Mucosa of stomach (tissue), 1 donor: ENCODE measurements around the gene NBPF3.
"Not testable (repeated sequence)": the region's sequence is repeated elsewhere in the genome, so short reads cannot be mapped to it uniquely, and the experiment has no call there.

Experiments
- H3K27me3 ChIP-seq: one replicate; pipeline ENCODE4 v1.7.0; 2013; ENCODE audit warnings: mild to moderate bottlenecking, low read length; ENCODE audit not compliant: control insufficient read depth, insufficient read depth
- H3K36me3 ChIP-seq: one replicate; pipeline ENCODE4 v1.7.0; 2013; ENCODE audit warnings: low read length; ENCODE audit not compliant: control insufficient read depth, insufficient read depth
- H3K4me1 ChIP-seq: one replicate; pipeline ENCODE4 v1.7.0; 2013; ENCODE audit warnings: mild to moderate bottlenecking, low read length; ENCODE audit not compliant: control insufficient read depth, insufficient read depth
- H3K4me3 ChIP-seq: one replicate; pipeline ENCODE4 v1.7.0; 2013; ENCODE audit warnings: low read length
- H3K9ac ChIP-seq: one replicate; pipeline ENCODE4 v1.7.0; 2013; ENCODE audit warnings: mild to moderate bottlenecking, low read length, moderate library complexity
- H3K9me3 ChIP-seq: one replicate; pipeline ENCODE4 v1.7.0; 2013; ENCODE audit warnings: mild to moderate bottlenecking, low read length, moderate library complexity; ENCODE audit not compliant: control insufficient read depth
- donor health status: Pancreatic carcinoma.

The NBPF3 gene

DNA sequence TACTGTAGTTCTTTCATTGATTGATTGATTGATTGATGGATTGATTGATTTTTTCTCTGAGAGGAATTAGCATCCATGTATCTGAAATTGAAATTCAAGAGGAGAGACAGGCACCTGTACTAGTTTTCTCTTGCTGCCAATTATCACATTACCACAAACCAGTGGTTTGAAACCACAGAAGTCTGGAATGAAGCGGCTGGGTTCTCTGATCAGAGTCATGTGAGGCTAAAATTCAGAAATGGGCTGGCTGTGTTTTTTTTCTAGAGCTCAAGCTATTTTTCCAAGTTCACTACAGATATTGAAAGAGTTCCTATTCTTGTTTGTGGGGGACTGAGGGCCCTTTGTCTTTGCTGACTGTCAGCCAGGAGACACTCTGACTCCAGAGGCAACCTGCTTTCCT lies 10.0 kb downstream of the NBPF3 start:
- Histone ChIP-seq H3K4me1 (peaks cover 8% of the 10 kb centered on the region), H3K36me3 (peaks cover 3% of the 10 kb centered on the region), H3K9me3 (no peaks in the 10 kb centered on the region), H3K9ac (no peak overlapping the region), H3K4me3 (no peak overlapping the region), H3K27me3 (no peaks in the 10 kb centered on the region)

DNA sequence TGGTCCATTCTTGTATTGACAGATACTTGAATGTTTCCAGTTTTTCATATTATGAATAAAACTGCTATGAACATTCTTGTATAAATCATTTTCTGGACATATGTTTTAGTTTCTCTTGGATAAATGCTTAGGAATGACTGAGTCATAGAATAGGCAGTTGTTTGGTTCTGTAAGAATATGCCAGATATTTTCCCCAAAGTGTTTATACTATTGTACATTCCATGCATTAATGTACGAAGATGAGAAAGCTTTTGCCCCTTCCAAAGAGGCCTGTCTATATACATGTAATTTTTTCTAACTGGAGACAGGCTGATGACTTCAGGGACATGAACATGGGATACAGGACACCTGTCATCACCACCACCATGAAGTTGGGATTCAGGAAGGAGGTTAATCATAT lies 11.3 kb downstream of the NBPF3 start:
- H3K4me3 ChIP-seq: no peak overlapping the region
- peaks cover 3% of the 10 kb centered on the region for H3K36me3 ChIP-seq
- H3K9me3 ChIP-seq: no peaks in the 10 kb centered on the region
- H3K4me1 ChIP-seq: peaks cover 8% of the 10 kb centered on the region
- H3K27me3 ChIP-seq: no peaks in the 10 kb centered on the region
- H3K9ac ChIP-seq: no peak overlapping the region

DNA sequence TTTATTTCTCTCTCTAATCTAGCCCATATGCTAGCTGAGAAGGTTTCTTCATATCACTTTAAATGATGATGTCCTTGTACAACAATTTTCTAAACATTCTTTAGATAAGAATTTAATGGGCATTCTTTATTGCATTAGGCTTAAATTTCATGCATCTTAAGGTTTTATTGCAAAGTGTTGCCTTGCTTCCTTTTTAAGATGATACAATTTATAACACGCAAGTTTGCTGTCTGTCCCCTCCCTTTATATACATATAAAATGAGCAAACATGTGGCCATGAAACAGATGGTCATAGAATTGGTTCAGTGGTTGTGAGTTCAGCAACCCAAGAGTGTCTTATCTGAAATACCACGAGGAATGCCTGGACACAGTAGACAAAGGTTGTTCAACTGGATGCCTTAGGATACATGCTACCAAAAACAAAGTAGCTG lies 12.1 kb downstream of the NBPF3 start:
- H3K36me3 ChIP-seq: peaks cover 3% of the 10 kb centered on the region
- no peak overlapping the region for H3K4me3 ChIP-seq

DNA sequence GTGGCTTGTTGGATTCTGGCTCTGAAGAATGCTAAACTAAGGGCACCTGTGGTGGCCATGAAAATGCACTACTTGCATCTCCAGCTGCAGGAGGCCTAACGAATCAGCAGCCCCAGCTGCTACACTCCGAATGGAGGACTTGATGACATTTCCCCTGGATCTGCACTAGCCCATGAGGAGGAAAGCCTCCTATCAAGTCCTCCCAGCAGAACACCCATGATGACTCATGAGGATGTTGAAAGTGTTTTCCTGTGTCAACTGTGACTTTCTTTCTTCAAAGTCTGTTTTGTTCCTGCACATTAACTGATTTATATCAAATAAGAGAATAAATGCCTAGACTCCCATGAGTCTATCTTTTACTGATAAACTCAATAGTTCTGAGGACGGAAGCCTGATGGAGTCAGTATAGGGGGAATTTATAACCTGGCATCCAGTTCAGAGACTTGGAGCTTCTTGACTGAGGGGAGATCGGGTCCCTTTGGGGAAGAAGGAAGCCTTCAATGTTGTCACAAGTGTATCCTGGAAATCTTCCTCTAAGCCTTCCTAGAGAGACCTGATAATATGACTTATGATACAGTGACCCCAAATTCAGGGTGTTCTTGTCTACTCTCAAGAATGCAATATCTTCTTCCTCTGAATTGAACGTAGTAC lies 14.2 kb downstream of the NBPF3 start:
- not testable (repeated sequence) for H3K36me3 ChIP-seq, H3K9me3 ChIP-seq, H3K27me3 ChIP-seq, H3K9ac ChIP-seq, H3K4me3 ChIP-seq, H3K4me1 ChIP-seq

More for the DNA sequence above, 12.1 kb downstream of the NBPF3 start:
- H3K27me3 ChIP-seq: no peaks in the 10 kb centered on the region
- H3K9me3 ChIP-seq: no peaks in the 10 kb centered on the region
- no peak overlapping the region for H3K9ac ChIP-seq
- H3K4me1 ChIP-seq: peaks cover 8% of the 10 kb centered on the region

DNA sequence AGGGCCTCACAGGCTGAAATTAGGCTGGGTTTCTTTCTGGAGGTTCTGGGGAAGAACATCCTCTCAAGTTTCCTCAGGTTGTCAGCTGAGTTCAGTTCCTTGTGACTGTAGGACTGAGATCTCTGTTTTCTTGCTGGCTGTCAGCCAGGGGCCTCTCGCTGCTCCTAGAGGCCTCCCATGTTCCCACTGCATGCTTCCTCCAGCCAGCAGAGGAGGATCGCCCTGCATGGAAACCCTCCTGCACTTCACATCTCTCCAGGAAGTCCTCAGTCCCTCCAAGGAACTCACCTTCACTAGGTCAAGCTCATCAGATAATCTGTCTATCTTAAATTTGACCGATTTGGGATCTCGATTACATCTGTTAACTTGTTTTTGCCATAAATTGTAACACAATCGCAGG lies 15.0 kb downstream of the NBPF3 start:
- not testable (repeated sequence) for H3K36me3 ChIP-seq, H3K27me3 ChIP-seq, H3K9ac ChIP-seq, H3K9me3 ChIP-seq, H3K4me1 ChIP-seq, H3K4me3 ChIP-seq

DNA sequence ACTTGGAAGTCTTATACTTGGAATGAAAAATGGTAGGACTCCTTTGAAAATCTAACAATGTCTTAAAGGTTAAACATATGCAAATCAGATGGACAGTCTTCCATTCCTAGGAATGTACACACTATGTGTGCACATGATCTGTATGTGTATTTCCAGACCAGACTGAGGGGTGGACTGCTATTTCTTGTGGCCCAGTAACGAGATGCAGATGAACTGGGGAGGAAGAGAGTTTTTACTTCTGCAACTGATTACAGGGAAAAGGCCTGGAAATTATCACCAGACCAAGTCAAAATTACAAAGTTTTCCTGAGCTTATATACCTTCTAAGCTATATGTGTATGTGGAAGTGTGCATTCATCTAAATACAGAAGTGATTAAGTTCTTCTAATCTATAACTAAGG lies 17.7 kb downstream of the NBPF3 start:
- H3K4me1 ChIP-seq: peaks cover 8% of the 10 kb centered on the region
- no peaks in the 10 kb centered on the region for H3K27me3 ChIP-seq
- H3K4me3 ChIP-seq: no peak overlapping the region
- H3K36me3 ChIP-seq: no peaks in the 10 kb centered on the region
- H3K9ac ChIP-seq: no peak overlapping the region
- no peaks in the 10 kb centered on the region for H3K9me3 ChIP-seq

DNA sequence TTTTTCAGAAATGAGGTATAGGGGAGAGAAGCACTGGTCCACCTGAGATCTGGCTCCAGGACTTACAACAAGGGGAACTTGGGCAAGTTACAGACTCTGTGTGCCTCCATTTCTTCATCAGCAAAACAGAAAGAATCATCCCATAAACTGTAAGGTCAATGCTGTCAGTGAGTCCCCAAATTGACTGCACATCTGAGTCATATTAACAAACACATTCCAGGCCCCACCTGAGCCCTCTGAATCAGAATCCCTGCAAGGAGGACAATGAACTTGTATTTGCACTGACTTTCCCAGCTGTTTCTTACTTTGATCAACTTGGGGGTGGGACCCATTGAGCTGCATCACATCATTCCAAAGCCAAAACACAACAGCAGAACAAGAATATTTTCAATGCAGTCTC lies 25.2 kb downstream of the NBPF3 start:
- H3K4me1 ChIP-seq, H3K27me3 ChIP-seq, H3K4me3 ChIP-seq, H3K9ac ChIP-seq, H3K36me3 ChIP-seq, H3K9me3 ChIP-seq: not testable (repeated sequence)

DNA sequence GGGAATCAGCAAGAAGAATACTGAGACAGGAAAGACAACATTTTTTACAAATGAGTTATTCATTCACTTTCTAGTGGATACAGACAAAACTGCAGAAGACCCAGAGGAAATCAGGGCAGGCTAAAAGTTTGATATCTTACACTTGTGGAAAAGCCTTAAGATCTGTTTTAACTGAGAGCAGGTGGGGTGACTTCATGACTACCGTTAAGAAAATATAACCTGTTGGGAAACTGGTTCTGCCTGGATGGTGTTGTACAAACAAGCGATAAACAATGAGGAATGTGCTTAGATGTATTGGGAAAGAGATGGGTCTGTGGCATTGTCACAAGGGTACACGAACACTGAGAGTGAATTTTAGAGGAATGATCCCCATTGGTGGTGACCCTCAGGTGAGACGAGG lies 28.0 kb downstream of the NBPF3 start:
- not testable (repeated sequence) for H3K4me1 ChIP-seq, H3K9ac ChIP-seq, H3K27me3 ChIP-seq, H3K4me3 ChIP-seq, H3K9me3 ChIP-seq, H3K36me3 ChIP-seq

DNA sequence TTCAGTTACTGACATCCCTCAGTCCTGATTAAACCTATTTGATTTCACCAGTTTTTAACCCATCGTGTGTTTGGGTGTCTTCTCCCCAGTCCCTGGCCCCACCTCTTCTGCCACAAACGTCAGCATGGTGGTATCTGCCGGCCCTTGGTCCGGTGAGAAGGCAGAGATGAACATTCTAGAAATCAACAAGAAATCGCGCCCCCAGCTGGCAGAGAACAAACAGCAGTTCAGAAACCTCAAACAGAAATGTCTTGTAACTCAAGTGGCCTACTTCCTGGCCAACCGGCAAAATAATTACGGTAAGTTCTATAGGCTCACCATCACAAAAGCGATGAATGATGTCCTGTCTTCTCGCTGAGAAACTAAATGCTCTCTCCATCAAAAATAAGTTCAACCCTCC lies 28.7 kb downstream of the NBPF3 start:
- no peaks in the 10 kb centered on the region for H3K36me3 ChIP-seq
- H3K27me3 ChIP-seq: no peaks in the 10 kb centered on the region
- no peak overlapping the region for H3K4me3 ChIP-seq
- no peak overlapping the region for H3K9ac ChIP-seq
- no peaks in the 10 kb centered on the region for H3K4me1 ChIP-seq
- no peaks in the 10 kb centered on the region for H3K9me3 ChIP-seq

DNA sequence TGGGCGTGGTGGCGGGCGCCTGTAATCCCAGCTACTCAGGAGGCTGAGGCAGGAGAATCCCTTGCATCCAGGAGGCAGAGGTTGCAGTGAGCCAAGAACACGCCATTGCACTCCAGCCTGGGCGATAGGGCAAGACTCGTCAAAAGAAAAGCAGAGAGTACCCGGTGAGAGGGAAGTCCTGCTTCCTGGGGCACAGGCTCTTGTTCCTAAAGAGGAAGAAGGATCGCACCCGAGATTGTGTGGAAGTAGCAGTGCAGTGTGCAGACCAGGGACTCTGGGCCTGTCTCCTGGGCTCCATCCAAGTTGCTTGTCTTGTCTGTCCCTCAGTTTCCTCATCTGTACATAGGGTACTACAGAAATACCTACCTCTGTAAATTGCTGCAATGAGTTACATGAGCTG lies 29.6 kb downstream of the NBPF3 start:
- Histone ChIP-seq H3K4me3 (no peak overlapping the region), H3K9ac (no peak overlapping the region), H3K9me3 (no peaks in the 10 kb centered on the region), H3K36me3 (no peaks in the 10 kb centered on the region), H3K4me1 (no peaks in the 10 kb centered on the region), H3K27me3 (no peaks in the 10 kb centered on the region)

DNA sequence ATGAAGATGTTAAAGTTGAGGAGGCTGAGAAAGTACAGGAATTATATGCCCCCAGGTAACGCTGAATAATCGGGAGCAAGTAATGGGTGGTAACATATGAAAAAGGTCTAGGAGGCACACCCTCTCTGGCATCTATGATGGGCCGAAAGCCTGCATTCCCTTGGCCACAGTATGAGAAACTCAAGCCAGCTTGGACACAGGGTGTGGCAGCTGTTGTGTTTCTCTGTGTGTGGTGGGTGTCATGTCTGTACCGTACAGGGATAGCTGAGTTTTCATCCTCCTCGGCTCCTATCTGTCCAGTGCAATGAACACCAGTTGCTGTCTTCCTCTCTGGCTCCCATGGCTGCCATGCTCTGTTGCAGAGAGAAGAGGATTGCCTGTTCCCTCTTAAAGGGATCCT lies 32.9 kb downstream of the NBPF3 start:
- H3K27me3 ChIP-seq: no peaks in the 10 kb centered on the region
- no peaks in the 10 kb centered on the region for H3K36me3 ChIP-seq
- H3K4me1 ChIP-seq: no peaks in the 10 kb centered on the region
- H3K4me3 ChIP-seq: no peak overlapping the region
- H3K9ac ChIP-seq: no peak overlapping the region
- no peaks in the 10 kb centered on the region for H3K9me3 ChIP-seq

DNA sequence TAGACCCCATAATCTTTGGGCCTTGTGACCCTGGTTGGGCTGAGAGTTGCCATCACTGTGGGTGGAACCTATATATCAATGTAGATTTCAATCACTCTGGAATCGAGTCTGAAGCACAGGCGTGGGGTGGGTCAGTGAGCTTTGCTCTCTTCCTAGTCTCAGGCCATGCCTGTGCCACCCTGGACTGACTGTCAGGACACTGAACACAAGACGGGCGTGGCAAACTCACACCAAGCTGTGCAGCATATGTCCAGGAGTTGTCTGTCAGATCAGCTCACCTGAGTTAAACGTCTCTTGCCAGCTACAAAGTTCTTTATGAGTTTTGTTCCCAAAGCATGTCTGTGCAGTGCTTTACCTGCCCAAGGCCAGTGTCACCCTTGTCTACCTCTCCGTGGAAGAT lies 38.4 kb downstream of the NBPF3 start:
- no peaks in the 10 kb centered on the region for H3K27me3 ChIP-seq
- H3K9me3 ChIP-seq: no peaks in the 10 kb centered on the region
- H3K4me1 ChIP-seq: no peaks in the 10 kb centered on the region
- H3K4me3 ChIP-seq: no peak overlapping the region
- no peaks in the 10 kb centered on the region for H3K36me3 ChIP-seq
- H3K9ac ChIP-seq: no peak overlapping the region

DNA sequence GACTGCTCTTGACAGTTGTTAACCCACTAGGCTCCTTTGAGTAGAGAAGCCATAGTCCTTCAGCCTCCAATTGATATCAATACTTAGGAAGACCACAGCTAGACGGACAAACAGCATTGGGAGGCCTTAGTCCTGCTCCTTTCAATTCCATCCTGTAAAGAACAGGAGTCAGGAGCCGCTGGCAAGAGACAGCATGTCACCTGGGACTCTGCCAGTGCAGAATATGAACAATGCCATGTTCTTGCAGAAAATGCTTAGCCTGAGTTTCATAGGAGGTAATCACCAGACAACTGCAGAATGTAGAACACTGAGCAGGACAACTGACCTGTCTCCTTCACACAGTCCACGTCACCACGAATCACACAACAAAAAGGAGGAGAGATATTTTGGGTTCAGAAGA lies 43.9 kb downstream of the NBPF3 start:
- not testable (repeated sequence) for H3K4me3 ChIP-seq, H3K9me3 ChIP-seq, H3K36me3 ChIP-seq, H3K27me3 ChIP-seq, H3K9ac ChIP-seq, H3K4me1 ChIP-seq
